Uterus (tissue), 2 donors: ENCODE measurements around the gene TSPO.

Experiments used
- POLR2A ChIP-seq, 2 donors: fragments of 450-650 bp; IDR thresholded peaks; one replicate each; pipeline ENCODE4 v1.6.1; 2016; ENCODE audit warnings: antibody characterized with exemption in 2 of 2, mild to moderate bottlenecking in 1 of 2, moderate library complexity in 1 of 2
- TF ChIP-seq, protein P1 (sequence below), 4 experiments: fragments of 200-600 bp in 2 of 4; fragments of 450-650 bp in 2 of 4; sonication (generic) in 2 of 4; IDR thresholded peaks; one replicate each; pipeline ENCODE4 v1.5.1; 2016 to 2019; ENCODE audit warnings: antibody characterized with exemption in 4 of 4, mild to moderate bottlenecking in 2 of 4, moderate library complexity in 1 of 4

DNA sequence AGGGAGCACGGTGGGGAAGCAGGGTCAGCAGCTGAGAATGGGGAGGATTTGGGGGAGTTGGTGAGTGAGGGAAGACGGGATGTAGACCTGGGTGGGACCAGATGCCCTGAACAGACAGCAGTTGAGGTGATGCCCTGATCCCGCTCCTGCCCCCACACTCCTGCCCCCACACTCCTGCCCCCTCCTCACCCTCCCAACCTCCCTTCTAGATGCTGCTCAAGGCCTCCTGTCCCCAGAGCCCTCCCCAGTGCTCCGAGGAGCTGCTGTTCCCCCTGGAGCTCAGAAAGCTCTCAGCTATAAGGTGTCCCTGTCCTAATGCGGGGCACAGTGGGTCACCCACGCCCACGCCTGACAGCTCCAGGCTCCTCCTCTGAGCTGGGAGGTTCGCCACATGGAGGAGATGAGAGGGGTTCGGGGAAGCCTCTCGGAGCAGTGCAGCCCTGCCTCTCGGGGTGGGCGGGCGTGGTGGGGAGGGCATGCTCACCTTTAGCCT is 60.6 kb downstream of the TSPO start:
- TF ChIP-seq, protein P1, sequence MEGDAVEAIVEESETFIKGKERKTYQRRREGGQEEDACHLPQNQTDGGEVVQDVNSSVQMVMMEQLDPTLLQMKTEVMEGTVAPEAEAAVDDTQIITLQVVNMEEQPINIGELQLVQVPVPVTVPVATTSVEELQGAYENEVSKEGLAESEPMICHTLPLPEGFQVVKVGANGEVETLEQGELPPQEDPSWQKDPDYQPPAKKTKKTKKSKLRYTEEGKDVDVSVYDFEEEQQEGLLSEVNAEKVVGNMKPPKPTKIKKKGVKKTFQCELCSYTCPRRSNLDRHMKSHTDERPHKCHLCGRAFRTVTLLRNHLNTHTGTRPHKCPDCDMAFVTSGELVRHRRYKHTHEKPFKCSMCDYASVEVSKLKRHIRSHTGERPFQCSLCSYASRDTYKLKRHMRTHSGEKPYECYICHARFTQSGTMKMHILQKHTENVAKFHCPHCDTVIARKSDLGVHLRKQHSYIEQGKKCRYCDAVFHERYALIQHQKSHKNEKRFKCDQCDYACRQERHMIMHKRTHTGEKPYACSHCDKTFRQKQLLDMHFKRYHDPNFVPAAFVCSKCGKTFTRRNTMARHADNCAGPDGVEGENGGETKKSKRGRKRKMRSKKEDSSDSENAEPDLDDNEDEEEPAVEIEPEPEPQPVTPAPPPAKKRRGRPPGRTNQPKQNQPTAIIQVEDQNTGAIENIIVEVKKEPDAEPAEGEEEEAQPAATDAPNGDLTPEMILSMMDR (IDR thresholded peaks at IDR 0.05), result no peak
- no peak for TF ChIP-seq POLR2A (IDR thresholded peaks at IDR 0.05)
